H1 (cell line): ENCODE measurements around the gene ARHGAP15.

ENCODE experiments used
- POLR2A ChIP-seq, 2 experiments: IDR thresholded peaks; 1 replicate in 1 of 2; 2 replicates in 1 of 2; pipeline ENCODE4 v1.6.1; 2011; ENCODE audit warnings: low read depth in 2 of 2, low read length in 2 of 2, mild to moderate bottlenecking in 2 of 2; ENCODE audit errors: control extremely low read depth in 1 of 2
- TF ChIP-seq, protein P1 (sequence below), 3 experiments: IDR thresholded peaks; 1 replicate in 2 of 3; 2 replicates in 1 of 3; pipeline versions ENCODE4 v1.5.1 to v1.6.1; 2011; ENCODE audit warnings: low read length in 3 of 3, mild to moderate bottlenecking in 3 of 3, inconsistent platforms in 2 of 3, low read depth in 1 of 3, moderate library complexity in 1 of 3; ENCODE audit not compliant: insufficient read depth in 1 of 3; ENCODE audit errors: control extremely low read depth in 1 of 3

DNA sequence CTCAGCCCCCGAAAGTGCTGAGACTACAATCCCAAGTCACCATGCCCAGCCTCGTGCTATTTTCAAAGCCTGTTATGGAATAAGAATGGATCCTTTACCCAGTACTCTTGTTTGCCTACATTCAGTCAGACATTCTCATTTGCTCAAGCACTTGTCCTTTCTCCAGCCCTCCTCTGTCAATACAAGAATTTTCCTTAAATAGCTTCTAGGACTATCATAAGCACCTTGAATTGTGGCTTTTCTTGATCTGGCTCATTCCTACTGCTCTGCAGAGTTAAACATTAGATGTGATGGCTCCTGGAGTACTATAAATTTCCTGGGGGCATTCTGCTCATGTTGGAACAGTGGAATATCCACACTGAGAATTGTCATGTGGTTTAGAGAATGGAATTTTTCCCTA is 506.1 kb downstream of the ARHGAP15 start:
- TF ChIP-seq POLR2A (IDR thresholded peaks at IDR 0.05; ENCODE audit: control extremely low read depth in 1 of 2, low read depth in 2 of 2, low read length in 2 of 2), result no peak
- TF ChIP-seq, protein P1, sequence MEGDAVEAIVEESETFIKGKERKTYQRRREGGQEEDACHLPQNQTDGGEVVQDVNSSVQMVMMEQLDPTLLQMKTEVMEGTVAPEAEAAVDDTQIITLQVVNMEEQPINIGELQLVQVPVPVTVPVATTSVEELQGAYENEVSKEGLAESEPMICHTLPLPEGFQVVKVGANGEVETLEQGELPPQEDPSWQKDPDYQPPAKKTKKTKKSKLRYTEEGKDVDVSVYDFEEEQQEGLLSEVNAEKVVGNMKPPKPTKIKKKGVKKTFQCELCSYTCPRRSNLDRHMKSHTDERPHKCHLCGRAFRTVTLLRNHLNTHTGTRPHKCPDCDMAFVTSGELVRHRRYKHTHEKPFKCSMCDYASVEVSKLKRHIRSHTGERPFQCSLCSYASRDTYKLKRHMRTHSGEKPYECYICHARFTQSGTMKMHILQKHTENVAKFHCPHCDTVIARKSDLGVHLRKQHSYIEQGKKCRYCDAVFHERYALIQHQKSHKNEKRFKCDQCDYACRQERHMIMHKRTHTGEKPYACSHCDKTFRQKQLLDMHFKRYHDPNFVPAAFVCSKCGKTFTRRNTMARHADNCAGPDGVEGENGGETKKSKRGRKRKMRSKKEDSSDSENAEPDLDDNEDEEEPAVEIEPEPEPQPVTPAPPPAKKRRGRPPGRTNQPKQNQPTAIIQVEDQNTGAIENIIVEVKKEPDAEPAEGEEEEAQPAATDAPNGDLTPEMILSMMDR (IDR thresholded peaks at IDR 0.05; ENCODE audit: control extremely low read depth in 1 of 3, insufficient read depth in 1 of 3, low read depth in 1 of 3, low read length in 3 of 3), result no peak
